Activated naive CD8-positive, alpha-beta T cell (primary cell): ENCODE data around the gene PHF21B.

Experiments used
- H3K27ac Mint-ChIP-seq: one replicate; pipeline ENCODE4 v1.8.0; 2021; ENCODE audit warnings: mixed read lengths
- H3K27me3 Mint-ChIP-seq: one replicate; pipeline ENCODE4 v1.8.0; 2021; ENCODE audit warnings: mixed read lengths
- H3K36me3 Mint-ChIP-seq: one replicate; pipeline ENCODE4 v1.8.0; 2021; ENCODE audit warnings: mixed read lengths
- H3K4me1 Mint-ChIP-seq: one replicate; pipeline ENCODE4 v1.8.0; 2021; ENCODE audit warnings: low read depth, mixed read lengths
- H3K4me3 Mint-ChIP-seq: one replicate; pipeline ENCODE4 v1.8.0; 2021; ENCODE audit warnings: mild to moderate bottlenecking, mixed read lengths
- H3K9me3 Mint-ChIP-seq: one replicate; pipeline ENCODE4 v1.8.0; 2021; ENCODE audit warnings: low read depth, mixed read lengths

PHF21B gene

GRCh38 chr22:44919691-44920090 lies 90.1 kb downstream of the PHF21B start:
- no peak overlapping the region for H3K27ac Mint-ChIP-seq
- no peak overlapping the region for H3K4me3 Mint-ChIP-seq
- H3K27me3 Mint-ChIP-seq, result no peaks in the 10 kb centered on the region
- H3K36me3 Mint-ChIP-seq, result no peaks in the 10 kb centered on the region
- no peaks in the 10 kb centered on the region for H3K9me3 Mint-ChIP-seq
- H3K4me1 Mint-ChIP-seq, result no peaks in the 10 kb centered on the region

DNA sequence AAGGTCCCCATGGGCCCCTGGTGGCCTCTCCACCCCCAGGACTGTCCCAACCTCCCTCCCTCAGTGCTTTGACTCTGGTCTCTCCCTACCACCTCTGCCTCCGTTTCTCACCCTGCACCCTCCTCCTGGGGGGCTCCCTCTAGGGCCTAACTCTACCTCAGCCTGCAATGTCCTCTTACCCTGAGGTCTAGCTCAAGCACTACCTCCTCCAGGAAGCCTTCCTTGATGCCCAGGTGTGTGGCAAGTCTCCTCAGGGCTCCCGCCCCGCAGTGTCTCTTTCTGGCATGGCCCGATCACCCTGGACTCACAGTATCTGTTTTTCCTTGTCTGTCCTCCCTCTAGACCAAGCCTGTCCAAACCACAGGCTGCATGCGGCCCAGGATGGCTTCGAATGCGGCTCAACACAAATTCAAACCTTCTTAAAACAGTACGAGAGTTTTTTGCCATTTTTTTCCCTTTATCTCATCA lies 90.8 kb downstream of the PHF21B start:
- Mint-ChIP-seq H3K4me1 (no peaks in the 10 kb centered on the region), H3K36me3 (no peaks in the 10 kb centered on the region), H3K27ac (no peak overlapping the region), H3K4me3 (no peak overlapping the region), H3K9me3 (no peaks in the 10 kb centered on the region), H3K27me3 (no peaks in the 10 kb centered on the region)

DNA sequence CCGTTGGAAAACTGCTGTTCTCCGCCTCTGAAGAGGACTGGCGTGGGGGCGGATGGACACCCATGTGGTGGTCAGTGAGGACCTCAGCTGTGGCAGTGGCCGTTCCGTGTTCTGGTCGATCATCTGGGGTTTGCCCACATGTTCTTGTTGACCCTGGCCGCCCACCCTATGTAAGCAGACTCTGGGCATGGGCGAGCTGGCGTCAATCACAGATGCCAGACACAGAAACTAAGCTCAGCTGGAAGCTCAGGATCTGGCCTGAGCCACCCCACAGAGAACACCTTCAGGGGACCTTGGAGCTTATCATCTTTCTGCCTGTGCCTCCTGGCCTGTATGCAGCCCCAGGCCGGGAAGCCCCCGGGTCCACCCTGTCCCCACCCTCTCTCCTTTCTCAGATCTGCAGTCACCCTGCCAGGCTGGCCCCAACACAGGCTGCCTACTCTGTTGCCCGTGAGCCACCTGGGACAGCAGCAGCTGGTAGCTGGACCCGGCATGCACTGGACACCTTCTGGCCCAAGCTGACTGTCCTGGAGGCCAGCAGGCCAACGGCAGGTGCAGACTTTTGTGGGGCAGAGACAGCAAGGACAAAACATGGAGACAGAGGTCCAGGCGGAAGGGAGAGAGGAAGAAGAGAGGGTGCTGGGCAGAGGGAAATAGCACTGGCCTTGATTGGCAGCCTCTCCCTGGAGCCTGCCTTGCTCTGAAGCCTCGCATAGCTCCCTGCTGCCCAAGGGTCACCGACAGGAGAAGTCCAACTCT lies 91.5 kb downstream of the PHF21B start:
- H3K9me3 Mint-ChIP-seq, result no peaks in the 10 kb centered on the region
- H3K4me3 Mint-ChIP-seq, result no peak overlapping the region
- H3K36me3 Mint-ChIP-seq, result no peaks in the 10 kb centered on the region
- no peaks in the 10 kb centered on the region for H3K4me1 Mint-ChIP-seq
- no peak overlapping the region for H3K27ac Mint-ChIP-seq
- no peaks in the 10 kb centered on the region for H3K27me3 Mint-ChIP-seq

DNA sequence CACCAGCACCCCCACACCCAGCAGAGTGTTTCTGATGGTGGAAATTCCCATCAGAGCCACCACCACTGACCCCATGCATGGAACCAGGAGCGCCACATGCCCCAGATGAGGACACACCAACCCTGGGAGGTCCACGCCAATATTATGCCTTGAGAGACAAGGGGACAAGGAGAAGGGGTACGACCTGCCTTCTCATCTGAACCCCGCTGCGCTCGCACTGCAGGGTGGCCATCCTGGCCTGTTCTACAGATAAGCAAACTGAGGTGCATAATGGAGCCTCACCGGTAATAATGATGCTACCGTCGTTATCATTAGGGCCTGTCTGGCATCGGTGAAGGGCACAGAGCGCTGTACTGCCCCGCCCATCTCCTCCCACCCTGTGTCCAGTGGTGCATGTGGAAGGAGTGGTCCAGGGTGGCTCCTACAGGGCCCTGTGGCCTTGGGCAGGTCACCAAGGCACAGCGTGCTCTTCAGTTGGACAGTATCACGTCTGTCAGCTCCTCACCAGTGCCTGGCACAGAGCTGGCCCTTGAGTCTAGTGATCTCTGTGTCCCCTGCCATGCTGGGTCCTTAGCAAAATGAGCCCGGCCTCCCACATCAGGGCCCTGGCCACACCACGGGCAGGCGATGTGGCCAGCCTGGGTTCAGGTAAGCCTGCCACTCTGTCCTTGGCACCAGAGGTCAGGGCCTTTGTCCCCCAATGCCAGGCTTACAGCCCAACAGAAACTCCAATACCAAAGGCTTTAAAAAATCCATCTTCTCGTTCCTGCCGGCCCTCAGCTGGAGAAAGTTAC lies 92.2 kb downstream of the PHF21B start:
- H3K27me3 Mint-ChIP-seq, result no peaks in the 10 kb centered on the region
- peaks cover under 1% of the 10 kb centered on the region for H3K9me3 Mint-ChIP-seq
- H3K4me1 Mint-ChIP-seq, result no peaks in the 10 kb centered on the region
- H3K27ac Mint-ChIP-seq, result no peak overlapping the region
- no peak overlapping the region for H3K4me3 Mint-ChIP-seq
- H3K36me3 Mint-ChIP-seq, result no peaks in the 10 kb centered on the region

DNA sequence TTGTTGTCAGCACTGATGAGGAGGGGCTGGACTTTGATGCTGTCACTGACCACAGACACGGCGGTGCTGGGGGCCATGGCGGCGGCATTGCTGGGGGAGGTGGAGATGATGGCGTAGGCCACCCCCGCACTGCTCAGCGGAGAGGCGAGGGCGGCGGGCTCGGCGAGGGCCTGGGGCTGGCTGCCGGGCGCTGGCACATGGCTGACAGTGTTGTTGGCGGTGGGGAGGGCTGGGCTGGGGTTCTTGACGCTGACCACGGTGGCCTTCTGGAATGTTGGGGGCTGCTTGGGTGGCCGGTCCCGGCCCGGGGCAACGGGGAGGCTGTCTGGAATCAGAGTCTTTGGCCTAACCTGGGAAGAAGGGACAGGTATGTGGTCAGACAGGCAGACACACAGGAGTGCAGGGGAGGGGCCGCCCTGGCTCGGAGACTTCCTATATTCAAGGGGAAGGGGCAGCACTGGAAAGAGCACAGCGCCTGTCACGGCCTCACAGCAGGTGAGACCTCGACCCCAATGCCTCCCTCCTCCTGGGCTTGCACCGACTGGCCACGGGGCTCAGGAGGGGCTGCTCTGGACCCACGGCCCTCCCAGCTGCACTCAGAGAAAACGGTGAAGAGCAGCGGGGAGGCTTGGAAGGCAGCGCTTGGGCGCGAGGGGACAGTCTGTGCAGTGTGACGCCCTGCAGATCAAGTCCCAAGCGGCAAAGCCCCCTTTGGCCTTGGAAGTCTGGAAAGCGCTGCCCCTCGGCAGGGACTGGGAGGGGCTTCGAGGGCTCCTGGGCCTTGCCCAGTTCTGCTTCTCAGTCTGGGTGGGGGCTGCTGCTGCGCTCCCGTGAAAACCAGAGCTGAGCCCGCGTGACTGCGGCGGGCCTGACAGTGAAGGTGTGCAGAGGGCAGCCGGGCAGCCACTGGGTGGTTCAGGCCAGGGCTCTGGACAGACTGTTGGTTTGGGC lies 93.2 kb downstream of the PHF21B start:
- H3K4me1 Mint-ChIP-seq, result no peaks in the 10 kb centered on the region

DNA sequence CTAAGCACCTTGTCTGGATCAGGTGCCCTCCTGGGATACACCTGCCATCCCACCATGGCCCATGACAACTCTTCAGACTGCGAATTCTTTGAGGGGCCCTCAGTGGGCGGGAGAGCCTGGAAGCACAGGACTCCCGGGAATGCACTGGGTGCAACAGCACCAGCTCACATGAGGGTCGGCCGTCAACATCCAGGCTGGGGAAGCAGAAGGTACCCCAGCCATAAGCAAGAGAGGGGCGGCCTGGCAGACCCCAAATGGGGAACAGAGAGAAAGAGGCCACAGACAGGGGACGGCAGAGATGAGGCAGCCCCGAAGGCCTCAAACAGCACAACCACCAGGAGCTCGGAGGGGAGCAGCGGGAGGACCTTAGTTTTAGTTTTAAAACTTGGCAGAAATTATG lies 94.4 kb downstream of the PHF21B start:
- H3K27me3 Mint-ChIP-seq, result peaks cover 1% of the 10 kb centered on the region
- H3K4me1 Mint-ChIP-seq, result no peaks in the 10 kb centered on the region
- peaks cover 8% of the 10 kb centered on the region for H3K9me3 Mint-ChIP-seq
- H3K36me3 Mint-ChIP-seq, result peaks cover 2% of the 10 kb centered on the region
- H3K4me3 Mint-ChIP-seq, result no peak overlapping the region
- H3K27ac Mint-ChIP-seq, result no peak overlapping the region

More for the DNA sequence above, 93.2 kb downstream of the PHF21B start:
- H3K27ac Mint-ChIP-seq, result no peak overlapping the region
- H3K4me3 Mint-ChIP-seq, result no peak overlapping the region
- peaks cover 8% of the 10 kb centered on the region for H3K9me3 Mint-ChIP-seq
- H3K36me3 Mint-ChIP-seq, result no peaks in the 10 kb centered on the region
- H3K27me3 Mint-ChIP-seq, result peaks cover 1% of the 10 kb centered on the region

- H3K4me1 Mint-ChIP-seq, result no peaks in the 10 kb centered on the region
- H3K27ac Mint-ChIP-seq, result no peak overlapping the region
- H3K27me3 Mint-ChIP-seq, result peaks cover 5% of the 10 kb centered on the region
- H3K36me3 Mint-ChIP-seq, result peaks cover 2% of the 10 kb centered on the region
- H3K9me3 Mint-ChIP-seq, result peaks cover 8% of the 10 kb centered on the region
- no peak overlapping the region for H3K4me3 Mint-ChIP-seq
Measured at GRCh38 chr22:44914026-44914721, 95.6 kb downstream of the PHF21B start.

DNA sequence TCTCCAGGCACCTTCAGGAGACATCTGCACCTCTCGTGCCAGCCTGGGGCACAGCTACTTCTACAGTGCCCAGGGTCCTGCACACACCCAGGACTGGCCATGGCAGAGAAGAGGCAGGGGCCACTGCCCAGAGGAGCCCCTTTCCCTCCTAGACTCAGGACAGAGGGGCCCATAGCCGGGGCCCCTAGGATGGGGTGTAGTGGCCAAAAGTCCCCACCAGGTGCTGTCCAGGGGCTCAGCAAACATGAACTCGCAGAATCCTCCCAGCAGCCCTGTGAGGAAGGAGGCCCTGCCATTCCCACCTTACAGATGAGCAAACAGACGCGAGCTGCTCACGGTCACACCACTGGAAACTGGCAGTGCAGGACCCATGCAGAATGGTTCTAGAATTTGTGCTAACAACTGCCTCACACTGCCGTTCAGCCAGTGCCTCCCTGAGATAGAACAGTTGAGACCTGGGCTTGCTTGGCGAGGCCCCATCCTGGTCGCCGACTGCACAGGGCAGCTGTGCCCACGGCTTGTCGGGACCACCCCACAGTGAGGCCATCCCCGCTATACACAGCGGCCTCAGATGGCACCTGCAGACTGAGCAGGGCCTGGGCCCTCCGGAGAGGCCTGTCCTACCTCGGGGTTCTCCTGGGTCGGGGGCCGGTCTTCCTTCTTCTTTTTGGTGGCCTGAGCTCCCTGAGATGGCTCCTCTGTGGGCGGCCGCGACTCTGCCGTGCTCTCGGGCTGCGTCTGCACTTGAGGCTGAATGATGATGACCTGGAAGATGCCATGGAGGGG lies 96.4 kb downstream of the PHF21B start:
- Mint-ChIP-seq H3K4me1 (no peaks in the 10 kb centered on the region), H3K27ac (no peak overlapping the region), H3K36me3 (peaks cover 2% of the 10 kb centered on the region), H3K27me3 (peaks cover 5% of the 10 kb centered on the region), H3K4me3 (no peak overlapping the region), H3K9me3 (peaks cover 8% of the 10 kb centered on the region)

- Mint-ChIP-seq H3K4me1 (no peaks in the 10 kb centered on the region), H3K9me3 (peaks cover 8% of the 10 kb centered on the region), H3K36me3 (peaks cover 2% of the 10 kb centered on the region), H3K27me3 (peaks cover 13% of the 10 kb centered on the region), H3K27ac (no peak overlapping the region), H3K4me3 (no peak overlapping the region)
Measured at GRCh38 chr22:44909241-44909640, 100.6 kb downstream of the PHF21B start.

DNA sequence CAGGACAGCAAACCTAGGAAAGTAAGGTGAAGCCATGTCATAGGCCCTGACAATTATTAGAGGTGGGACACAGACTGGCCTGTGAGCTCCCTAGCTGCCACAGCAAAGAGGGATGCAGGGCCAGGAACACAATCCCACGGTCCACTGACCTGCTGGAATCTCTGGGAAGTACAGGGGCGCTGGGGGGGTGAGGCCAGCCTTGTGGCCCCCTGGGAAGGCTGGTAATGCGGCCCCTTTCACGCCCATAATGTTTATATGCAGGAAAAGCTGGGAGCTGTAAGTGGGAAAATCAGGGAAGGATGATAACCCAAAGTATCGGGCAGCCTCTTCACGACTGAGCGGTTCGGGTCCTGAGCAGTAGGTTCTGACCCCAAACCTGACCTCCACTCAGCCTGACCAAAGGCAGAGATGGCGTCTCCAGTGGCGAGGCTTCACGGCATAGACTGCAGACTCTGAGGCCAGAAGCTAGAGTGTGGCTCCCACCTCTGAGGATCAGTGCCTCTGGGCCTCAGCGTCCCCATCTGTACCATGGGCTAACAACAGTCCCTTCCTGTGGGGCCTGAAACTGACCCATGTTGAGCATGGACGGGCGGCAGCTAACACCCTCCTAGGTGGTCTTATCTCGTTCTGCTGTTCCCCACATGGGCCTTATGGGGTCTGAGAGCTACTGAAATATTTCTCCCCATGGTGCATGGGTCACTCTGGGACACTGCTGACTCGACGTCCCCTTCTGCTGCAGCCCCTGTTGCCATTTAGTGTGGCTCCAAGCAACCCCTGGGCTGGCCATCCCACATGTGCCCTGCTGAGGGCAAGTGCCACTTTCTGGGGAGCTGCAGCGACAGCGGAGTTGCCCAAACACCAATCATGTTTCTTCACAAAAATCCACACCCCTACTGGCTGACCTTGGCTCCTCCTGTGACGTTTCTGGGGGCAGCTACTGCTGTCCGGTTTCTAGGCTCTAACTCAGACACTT lies 101.8 kb downstream of the PHF21B start:
- H3K27me3 Mint-ChIP-seq, result peaks cover 13% of the 10 kb centered on the region

DNA sequence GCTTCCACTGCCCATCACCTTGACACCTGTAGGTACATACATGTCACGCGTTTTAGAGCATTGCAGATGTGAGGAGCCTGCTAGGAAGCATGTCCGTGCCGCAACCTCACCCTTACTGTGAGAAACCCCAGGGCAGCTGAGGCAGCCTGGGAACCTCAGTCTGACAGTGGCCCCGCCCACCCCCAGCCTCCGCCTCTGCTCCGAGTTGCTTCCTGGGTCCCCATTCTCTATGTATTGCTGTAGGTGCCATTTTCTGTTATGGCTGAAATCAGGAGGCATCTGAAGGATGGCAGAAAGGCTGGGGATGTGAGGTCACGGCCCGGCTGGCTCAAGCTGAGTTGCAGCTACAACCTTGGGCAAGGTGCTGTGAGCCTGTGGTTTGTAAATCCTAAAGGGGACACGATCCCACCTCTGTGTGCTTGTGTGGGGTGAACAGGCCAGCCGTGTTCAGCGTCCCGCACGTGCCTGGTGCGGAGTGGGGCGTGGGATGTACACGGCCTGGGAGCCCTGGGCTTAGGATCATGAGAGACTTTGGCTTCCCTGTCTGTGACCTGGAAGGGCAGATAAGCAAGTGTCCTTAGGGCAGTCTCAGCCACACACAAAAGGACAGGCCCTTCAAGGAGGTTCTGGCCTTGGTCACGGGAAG lies 102.7 kb downstream of the PHF21B start:
- Mint-ChIP-seq H3K4me1 (no peaks in the 10 kb centered on the region), H3K4me3 (no peak overlapping the region), H3K36me3 (peaks cover 2% of the 10 kb centered on the region), H3K9me3 (peaks cover 3% of the 10 kb centered on the region), H3K27ac (no peak overlapping the region), H3K27me3 (peaks cover 14% of the 10 kb centered on the region)

More for the DNA sequence above, 101.8 kb downstream of the PHF21B start:
- H3K27ac Mint-ChIP-seq, result no peak overlapping the region
- H3K4me1 Mint-ChIP-seq, result no peaks in the 10 kb centered on the region
- no peak overlapping the region for H3K4me3 Mint-ChIP-seq
- peaks cover 2% of the 10 kb centered on the region for H3K36me3 Mint-ChIP-seq
- peaks cover 8% of the 10 kb centered on the region for H3K9me3 Mint-ChIP-seq

GRCh38 chr22:44906248-44906936 lies 103.4 kb downstream of the PHF21B start:
- no peaks in the 10 kb centered on the region for H3K4me1 Mint-ChIP-seq
- peaks cover 2% of the 10 kb centered on the region for H3K36me3 Mint-ChIP-seq
- H3K9me3 Mint-ChIP-seq, result no peaks in the 10 kb centered on the region
- no peak overlapping the region for H3K27ac Mint-ChIP-seq
- H3K4me3 Mint-ChIP-seq, result no peak overlapping the region
- peaks cover 14% of the 10 kb centered on the region for H3K27me3 Mint-ChIP-seq
